ENCODE measurements around the gene ABCB6.
"Not testable (repeated sequence)": the region's sequence is repeated elsewhere in the genome, so short reads cannot be mapped to it uniquely, and the experiment has no call there.

The ABCB6 gene

GRCh38 chr2:219218732-219219701 lies at the start of gene ABCB6:
ABCB6 (minus strand) TSS chr2:219218958; CDS start chr2:219218673, 285 bp downstream.
- in situ Hi-C loops (cut with MboI; ENCODE audit: low sequenced_read_pairs), result no loop called here

DNA sequence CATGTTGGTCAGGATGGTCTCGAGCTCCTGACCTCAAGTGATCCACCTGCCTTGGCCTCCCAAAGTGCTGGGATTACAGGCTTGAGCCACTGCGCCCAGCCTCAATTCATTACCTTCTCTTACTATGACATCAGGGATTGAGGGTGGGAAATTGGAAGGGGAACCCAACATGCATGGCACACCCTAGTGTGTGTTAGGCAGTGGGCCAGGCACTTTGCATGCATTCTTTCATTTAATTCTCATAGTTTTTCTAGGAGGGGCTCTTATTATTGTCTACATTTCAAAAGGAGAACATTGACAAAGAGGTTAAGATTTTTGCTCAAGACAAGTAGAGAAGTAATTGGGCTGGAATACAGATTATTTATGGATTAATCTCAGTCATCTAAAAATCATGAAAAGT lies 49.5 kb upstream of the ABCB6 start:
- in situ Hi-C loops (cut with MboI; ENCODE audit: low sequenced_read_pairs), result no loop called here

DNA sequence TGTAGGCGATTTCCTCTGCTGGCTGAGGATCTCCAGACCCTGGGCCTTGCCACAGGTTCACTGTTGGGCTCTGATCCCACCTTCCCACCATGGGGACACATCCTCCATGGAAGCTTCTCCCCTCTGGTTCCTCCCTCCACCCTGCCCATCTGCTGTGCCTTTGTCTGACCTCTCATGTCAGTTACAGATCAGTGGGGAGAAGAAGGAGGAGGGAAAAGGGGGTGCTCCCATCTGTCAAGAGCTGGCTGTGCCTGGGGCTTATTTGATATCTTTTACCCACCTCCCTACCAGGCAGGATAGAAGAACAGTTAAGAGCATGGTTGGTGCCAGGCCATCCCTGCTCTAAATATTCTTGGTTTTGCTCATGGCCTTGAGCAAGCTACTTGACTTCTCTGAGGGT lies 48.1 kb upstream of the ABCB6 start:
- in situ Hi-C loops (cut with MboI; ENCODE audit: low sequenced_read_pairs), result no loop called here

DNA sequence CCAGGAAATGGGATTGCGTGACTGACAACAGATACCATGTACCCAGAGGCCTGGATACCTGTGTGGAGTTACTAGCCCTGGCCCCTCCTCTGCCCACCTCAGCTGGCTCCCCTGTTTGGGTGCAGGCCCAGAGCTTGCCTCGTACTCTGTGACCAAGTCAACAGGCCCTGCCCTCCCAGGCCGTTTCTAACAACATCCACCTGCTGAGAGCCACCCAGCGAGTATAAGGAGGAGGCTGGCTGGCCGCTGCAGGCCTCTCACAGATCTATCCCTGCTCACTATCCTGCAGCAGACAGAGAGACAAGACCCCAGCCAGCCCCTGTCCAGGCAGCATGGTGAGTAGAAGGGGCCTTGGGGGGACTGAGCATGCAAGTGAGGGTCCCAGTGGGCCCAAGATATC lies 47.5 kb upstream of the ABCB6 start:
- in situ Hi-C loops (cut with MboI; ENCODE audit: low sequenced_read_pairs), result no loop called here

- in situ Hi-C loops (cut with MboI; ENCODE audit: low sequenced_read_pairs), result no loop called here
Measured at GRCh38 chr2:219261024-219261855, 42.5 kb upstream of the ABCB6 start.

GRCh38 chr2:219258942-219259341 lies 40.2 kb upstream of the ABCB6 start:
- in situ Hi-C loops (cut with MboI; ENCODE audit: low sequenced_read_pairs), result not testable (repeated sequence)

DNA sequence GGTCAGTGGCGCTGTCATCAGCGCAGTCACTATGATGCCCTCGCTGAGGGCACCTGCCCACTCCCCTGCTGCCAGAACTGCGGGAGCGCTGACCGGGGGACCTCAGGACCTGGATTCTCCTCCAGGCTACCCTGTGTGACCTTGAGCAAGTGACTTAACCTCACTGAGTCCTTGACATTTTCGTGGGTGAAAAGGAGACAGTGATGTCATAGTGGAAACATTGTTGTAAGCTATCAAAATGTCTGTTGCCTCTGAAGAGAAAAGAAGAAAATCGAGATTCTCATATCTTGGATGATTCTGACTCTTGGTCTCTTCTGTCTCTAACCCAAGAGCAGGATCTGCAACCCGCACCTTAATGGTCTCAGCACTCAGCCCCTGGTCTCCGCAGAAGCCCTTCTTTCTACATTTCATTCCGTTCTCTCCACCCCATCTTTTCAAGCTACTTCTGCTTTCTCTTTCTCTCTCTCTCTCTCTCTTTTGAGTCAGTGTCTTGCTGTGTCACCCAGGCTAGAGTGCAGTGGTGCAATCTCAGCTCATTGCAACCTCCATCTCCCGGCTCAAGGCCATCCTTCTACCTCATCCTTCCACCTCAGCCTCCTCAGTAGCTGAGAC lies 35.9 kb upstream of the ABCB6 start:
- in situ Hi-C loops (cut with MboI; ENCODE audit: low sequenced_read_pairs), result no loop called here

GRCh38 chr2:219253753-219254589 lies 35.2 kb upstream of the ABCB6 start, which contains the start of gene TUBA4A:
TUBA4A (minus strand) TSS chr2:219253918; CDS start chr2:219253858, 60 bp downstream.
- in situ Hi-C loops (cut with MboI; ENCODE audit: low sequenced_read_pairs), result no loop called here

DNA sequence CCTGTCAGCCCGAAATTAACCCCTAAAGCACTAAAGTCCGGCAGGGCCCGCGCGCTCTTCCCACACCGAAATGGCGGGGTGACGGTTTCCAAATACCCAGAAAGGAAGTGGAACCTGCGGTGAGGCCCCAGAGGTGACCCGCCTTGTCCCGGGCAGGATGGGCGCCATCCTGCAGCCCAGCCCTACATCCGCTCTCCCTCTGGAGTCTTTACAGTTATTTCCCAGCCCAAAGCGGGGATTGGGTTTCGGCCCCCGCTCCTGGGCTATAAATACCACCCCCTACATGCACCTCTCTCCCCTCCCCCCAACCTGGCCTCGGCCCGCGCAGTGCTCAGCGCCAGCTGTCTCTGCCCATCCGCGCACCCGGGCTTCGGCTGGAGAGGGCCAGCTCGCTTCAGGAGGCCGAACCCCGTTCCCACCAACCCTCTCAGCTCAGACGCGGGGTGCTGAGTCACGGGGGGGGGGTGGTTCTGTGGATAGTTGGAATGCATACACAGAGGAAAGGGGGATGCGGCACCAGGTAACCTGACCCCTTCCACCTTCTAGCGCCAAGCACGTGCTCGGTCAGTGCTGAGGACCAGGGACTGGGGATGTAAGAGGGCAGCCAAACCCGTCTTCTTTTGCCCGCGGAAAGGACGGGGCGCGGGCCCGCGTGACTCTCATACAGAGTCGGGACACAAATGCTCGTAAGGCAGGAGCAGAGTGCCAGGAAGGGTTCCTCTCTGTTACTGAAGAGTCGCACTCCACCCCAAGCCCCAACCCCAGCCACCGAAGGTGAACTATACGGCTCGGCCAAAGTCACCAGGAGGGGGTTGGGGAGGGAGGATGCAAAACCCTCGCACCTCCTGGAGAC lies 34.4 kb upstream of the ABCB6 start, which contains the start of gene TUBA4B:
Gene TUBA4B (plus strand): TSS at position 344 of the 853 bp plus-strand sequence. CDS start 165 bp downstream, at position 509.
- in situ Hi-C loops (cut with MboI; ENCODE audit: low sequenced_read_pairs), result no loop called here

GRCh38 chr2:219252570-219252899 lies 33.8 kb upstream of the ABCB6 start:
- in situ Hi-C loops (cut with MboI; ENCODE audit: low sequenced_read_pairs), result no loop called here

DNA sequence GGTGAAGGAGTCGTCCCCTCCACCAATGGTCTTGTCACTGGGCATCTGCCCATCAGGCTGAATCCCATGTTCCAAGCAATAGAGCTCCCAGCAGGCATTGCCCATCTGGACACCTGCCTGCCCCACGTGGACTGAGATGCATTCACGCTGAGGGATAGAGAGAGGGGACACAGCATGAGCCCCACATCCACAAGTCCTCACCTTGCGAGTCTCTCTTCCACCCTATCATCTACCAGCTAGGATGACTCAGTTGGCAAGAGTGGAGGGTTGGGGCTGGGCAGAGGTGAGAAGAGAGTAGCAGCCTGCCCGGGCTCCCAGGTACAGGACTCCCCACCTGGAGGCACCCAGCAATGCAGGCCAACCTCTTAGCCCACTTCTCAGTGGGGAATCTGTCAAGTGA lies 33.3 kb upstream of the ABCB6 start:
- in situ Hi-C loops (cut with MboI; ENCODE audit: low sequenced_read_pairs), result no loop called here

DNA sequence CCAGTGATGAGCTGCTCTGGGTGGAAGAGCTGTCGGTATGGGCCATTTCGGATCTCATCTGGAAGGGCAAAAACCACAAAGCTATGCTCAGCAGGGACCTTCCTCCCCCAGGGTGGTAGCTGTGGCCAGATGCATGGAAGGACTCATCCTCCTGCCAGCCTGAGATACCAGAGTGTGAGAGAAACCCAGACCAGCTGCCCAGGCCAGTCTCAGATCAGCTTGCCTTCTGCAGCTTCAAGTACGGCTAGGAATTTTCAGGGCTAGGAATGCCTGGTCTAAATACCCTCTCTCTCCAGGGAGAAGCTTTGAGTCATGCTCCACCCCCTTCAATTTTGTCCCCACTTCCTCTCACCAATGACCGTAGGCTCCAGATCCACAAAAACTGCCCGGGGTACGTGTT lies 32.9 kb upstream of the ABCB6 start:
- in situ Hi-C loops (cut with MboI; ENCODE audit: low sequenced_read_pairs), result no loop called here

DNA sequence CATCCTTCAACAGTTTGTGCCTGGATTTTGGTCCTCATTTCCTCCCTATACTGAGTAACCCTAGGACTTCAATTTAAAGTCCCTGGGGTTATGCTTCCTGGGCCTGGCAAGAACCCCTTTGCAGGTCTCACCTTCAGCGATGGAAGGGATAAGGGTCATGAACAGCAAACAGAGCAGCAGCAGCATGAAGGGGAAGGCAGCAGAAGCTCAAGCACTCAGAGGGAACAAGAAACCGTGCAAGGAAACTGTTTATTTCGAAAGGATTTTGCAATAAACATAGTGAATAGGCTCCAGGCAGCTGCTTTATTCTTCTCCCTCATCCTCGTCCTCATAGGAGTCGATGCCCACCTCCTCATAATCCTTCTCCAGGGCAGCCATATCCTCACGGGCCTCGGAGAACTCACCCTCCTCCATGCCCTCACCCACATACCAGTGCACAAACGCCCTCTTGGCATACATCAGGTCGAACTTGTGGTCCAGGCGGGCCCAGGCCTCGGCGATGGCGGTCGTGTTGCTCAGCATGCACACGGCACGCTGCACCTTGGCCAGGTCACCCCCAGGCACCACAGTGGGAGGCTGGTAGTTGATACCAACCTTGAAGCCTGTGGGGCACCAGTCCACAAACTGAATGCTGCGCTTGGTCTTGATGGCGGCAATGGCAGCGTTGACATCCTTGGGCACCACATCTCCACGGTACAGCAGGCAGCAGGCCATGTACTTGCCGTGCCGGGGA lies 31.5 kb upstream of the ABCB6 start:
- in situ Hi-C loops (cut with MboI; ENCODE audit: low sequenced_read_pairs), result no loop called here

DNA sequence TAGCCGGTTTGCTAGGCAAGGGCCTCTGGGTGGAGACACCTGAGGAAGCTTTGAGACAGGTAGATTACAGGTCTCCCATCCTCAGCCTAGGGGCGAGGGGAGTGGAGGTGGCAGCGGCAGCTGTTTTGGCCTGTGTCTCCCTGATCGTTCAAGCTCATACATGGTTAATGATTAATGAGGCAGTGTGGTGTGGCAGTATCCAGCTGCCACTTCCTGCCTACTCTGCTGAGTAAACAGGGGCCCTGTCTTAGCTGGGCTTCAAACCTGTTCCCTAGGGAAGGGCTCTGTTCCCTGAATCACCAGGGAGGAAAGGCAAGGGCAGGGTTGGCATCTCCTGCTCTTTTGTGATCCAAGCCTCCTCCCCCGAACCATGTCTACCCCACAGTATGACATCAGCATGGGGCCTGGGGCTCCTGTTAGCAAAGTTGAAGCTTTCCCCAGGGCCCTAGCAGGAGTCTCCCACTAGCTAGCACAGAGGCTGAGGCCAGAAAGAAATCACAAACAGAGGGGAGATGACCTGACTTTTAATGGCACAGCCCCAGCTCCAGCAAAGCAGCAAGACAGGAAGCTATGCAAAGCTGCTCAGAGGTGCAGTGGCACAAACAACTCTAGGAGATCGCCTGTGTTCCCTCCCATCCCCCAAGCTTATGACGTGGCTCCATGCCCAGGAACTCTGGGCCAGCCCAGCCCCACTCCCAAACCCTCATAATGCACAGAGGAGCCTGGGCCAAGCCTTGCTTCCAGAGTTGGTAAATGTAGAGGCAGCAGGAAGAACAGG lies 30.6 kb upstream of the ABCB6 start:
- in situ Hi-C loops (cut with MboI; ENCODE audit: low sequenced_read_pairs), result no loop called here

GRCh38 chr2:219248845-219249202 lies 30.1 kb upstream of the ABCB6 start:
- in situ Hi-C loops (cut with MboI; ENCODE audit: low sequenced_read_pairs), result no loop called here

- in situ Hi-C loops (cut with MboI; ENCODE audit: low sequenced_read_pairs), result no loop called here
Measured at GRCh38 chr2:219247678-219248642, 29.2 kb upstream of the ABCB6 start.

DNA sequence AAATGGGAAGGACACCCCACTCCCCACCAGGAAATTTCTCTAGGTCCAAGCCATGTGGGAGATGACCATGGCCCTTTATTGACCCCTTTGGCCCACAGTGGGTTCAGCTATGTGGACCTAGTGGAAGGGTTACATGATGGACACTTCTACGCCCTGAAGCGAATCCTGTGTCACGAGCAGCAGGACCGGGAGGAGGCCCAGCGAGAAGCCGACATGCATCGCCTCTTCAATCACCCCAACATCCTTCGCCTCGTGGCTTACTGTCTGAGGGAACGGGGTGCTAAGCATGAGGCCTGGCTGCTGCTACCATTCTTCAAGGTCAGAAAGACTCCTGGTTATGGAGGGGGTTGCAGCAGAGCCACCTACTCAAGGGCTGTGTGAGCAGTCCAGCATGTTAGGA lies 27.8 kb upstream of the ABCB6 start:
- in situ Hi-C loops (cut with MboI; ENCODE audit: low sequenced_read_pairs), result no loop called here
